Cardiac muscle cell (in vitro differentiated cells and primary cell): ENCODE data around the gene USP50. TPM values are rescaled to one million over a fixed set of nuclear protein-coding genes. Genes with fewer than 3 reads are reported as not detected.

Source experiments
- DNase-seq, 2 donors: peaks; one replicate each; pipeline versions ENCODE4 v3.0.0 to v3.0.0-alpha.2; 2010 to 2017; ENCODE audit warnings: low read depth in 1 of 2, low spot score in 1 of 2
- H3K27ac ChIP-seq: fragments of 200-600 bp; sonication (generic); 2 replicates; pipeline ENCODE4 v1.5.1; 2016
- H3K27me3 ChIP-seq: fragments of 200-600 bp; sonication (generic); 2 replicates; pipeline ENCODE4 v1.6.0; 2016; ENCODE audit warnings: control low read depth
- H3K36me3 ChIP-seq: fragments of 200-600 bp; sonication (generic); 2 replicates; pipeline ENCODE4 v1.5.1; 2016; ENCODE audit warnings: control low read depth
- H3K4me1 ChIP-seq: fragments of 200-600 bp; sonication (generic); 2 replicates; pipeline ENCODE4 v1.8.1; 2017; ENCODE audit warnings: low read depth, mild to moderate bottlenecking, mixed run types
- H3K4me3 ChIP-seq: fragments of 200-600 bp; sonication (generic); 2 replicates; pipeline ENCODE4 v1.5.1; 2016; ENCODE audit warnings: mild to moderate bottlenecking
- H3K9me3 ChIP-seq: fragments of 200-600 bp; sonication (generic); 2 replicates; pipeline ENCODE4 v1.5.1; 2017; ENCODE audit warnings: low read depth, mild to moderate bottlenecking, control low read depth
- CTCF ChIP-seq: IDR thresholded peaks from 2 replicates; pipeline ENCODE4 v1.5.1; 2012; ENCODE audit warnings: low read depth, mild to moderate bottlenecking, low read length
- polyA plus RNA-seq: library from polyadenylated mRNA; unstranded; fragments of >200 nt; fragmentation: Nextera tagmentation; extraction: Ambion mirVana; gene quantifications from 2 replicates; pipeline ENCODE4 v1.2.1, GENCODE V29; 2016
- total RNA-seq: library from RNA; depleted of rRNA; stranded (reverse); fragments of >200 nt; gene quantifications from 2 replicates; pipeline ENCODE4 v1.2.3, GENCODE V29; 2016

USP50 gene
- total and polyA plus RNA-seq, 2 experiments from 2014 or later: not detected

- no peaks in the 10 kb centered on the region for H3K9me3 ChIP-seq
- no peaks in the 10 kb centered on the region for H3K27me3 ChIP-seq
- peak overlapping the region; percentile 9 for H3K27ac ChIP-seq
- no peak for DNase-seq
- H3K4me3 ChIP-seq: no peak overlapping the region
- no peaks in the 10 kb centered on the region for H3K4me1 ChIP-seq
- no peak for TF ChIP-seq CTCF
- H3K36me3 ChIP-seq: peaks cover 55% of the 10 kb centered on the region
Observed at GRCh38 chr15:50563756-50564155, 17.3 kb upstream of the USP50 start.

GRCh38 chr15:50562735-50563640 lies 16.5 kb upstream of the USP50 start:
- Histone ChIP-seq H3K4me3 (no peak overlapping the region), H3K27ac (peak overlapping the region; percentile 9), H3K27me3 (no peaks in the 10 kb centered on the region), H3K4me1 (no peaks in the 10 kb centered on the region), H3K9me3 (no peaks in the 10 kb centered on the region), H3K36me3 (peaks cover 55% of the 10 kb centered on the region)
- peak in 1 of 2 donors; percentile 24 for DNase-seq
- no peak for TF ChIP-seq CTCF

GRCh38 chr15:50558012-50558411 lies 11.5 kb upstream of the USP50 start:
- H3K36me3 ChIP-seq: peaks cover 36% of the 10 kb centered on the region
- TF ChIP-seq CTCF: no peak
- H3K9me3 ChIP-seq: no peaks in the 10 kb centered on the region
- H3K27me3 ChIP-seq: no peaks in the 10 kb centered on the region
- H3K27ac ChIP-seq: no peak overlapping the region
- no peaks in the 10 kb centered on the region for H3K4me1 ChIP-seq
- no peak for DNase-seq
- no peak overlapping the region for H3K4me3 ChIP-seq

GRCh38 chr15:50556642-50557371 lies 10.3 kb upstream of the USP50 start:
- H3K27ac ChIP-seq: no peak overlapping the region
- H3K4me1 ChIP-seq: no peaks in the 10 kb centered on the region
- no peak for DNase-seq
- peaks cover 32% of the 10 kb centered on the region for H3K36me3 ChIP-seq
- no peak for TF ChIP-seq CTCF
- H3K9me3 ChIP-seq: no peaks in the 10 kb centered on the region
- H3K4me3 ChIP-seq: no peak overlapping the region
- no peaks in the 10 kb centered on the region for H3K27me3 ChIP-seq

- Histone ChIP-seq H3K9me3 (no peaks in the 10 kb centered on the region), H3K4me3 (no peak overlapping the region), H3K36me3 (peaks cover under 1% of the 10 kb centered on the region), H3K27me3 (no peaks in the 10 kb centered on the region), H3K4me1 (no peaks in the 10 kb centered on the region), H3K27ac (no peak overlapping the region)
- DNase-seq: no peak
- no peak for TF ChIP-seq CTCF
Observed at GRCh38 chr15:50552238-50552637, 5.8 kb upstream of the USP50 start.
